GM19193 (cell line): ENCODE results near the gene APOBR.

Source experiments
- POLR2A ChIP-seq: IDR thresholded peaks from 4 replicates; pipeline ENCODE4 v1.6.1; 2011; ENCODE audit not compliant: insufficient read depth, insufficient read length; ENCODE audit errors: extremely low read depth

APOBR gene

DNA sequence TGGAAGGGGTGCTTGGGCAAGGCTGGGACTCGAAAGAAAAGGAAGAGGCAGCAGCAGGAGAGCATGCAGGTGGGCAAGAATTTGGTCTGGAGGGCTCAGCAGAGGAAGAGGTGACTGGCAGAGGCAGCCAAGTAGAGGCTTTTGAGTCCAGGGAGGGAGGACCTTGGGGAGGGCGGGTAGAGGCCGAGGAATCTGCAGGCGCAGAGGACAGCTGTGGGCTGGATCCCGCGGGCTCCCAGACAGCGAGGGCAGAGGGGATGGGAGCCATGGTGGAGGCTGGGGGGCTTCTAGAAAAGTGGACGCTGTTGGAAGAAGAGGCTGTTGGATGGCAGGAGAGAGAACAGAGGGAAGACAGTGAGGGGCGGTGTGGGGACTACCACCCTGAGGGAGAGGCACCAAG is 2.9 kb downstream of the APOBR start:
- TF ChIP-seq POLR2A = no peak

DNA sequence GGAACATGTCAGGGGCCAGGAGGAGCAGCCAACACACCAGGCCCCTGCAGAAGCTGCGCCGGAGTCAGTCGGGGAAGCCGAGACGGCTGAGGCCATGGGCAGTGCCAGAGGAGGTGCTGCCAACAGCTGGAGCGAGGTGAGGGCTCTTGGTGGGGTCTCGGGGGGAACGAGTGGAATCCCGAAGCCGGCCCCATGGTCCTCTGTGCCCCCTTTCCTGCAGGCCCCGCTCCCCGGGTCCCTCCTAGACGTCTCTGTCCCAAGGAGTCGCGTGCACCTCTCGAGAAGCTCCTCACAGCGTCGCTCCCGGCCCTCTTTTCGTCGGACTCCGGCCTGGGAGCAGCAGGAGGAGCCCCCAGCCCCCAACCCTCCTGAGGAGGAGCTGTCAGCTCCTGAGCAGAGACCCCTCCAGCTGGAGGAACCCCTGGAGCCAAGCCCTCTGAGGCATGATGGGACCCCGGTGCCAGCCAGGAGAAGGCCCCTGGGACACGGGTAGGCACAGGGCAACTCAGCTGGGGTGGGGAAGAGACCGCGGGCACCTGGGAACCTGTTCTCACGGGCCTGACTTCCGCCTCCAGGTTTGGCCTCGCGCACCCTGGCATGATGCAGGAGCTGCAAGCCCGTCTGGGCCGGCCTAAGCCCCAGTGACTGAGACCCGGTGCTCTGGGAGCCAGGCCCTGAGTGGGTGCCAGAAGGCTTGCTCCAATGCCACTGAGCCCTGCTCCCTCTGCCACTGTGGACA is 3.6 kb downstream of the APOBR start:
- TF ChIP-seq POLR2A = no peak

DNA sequence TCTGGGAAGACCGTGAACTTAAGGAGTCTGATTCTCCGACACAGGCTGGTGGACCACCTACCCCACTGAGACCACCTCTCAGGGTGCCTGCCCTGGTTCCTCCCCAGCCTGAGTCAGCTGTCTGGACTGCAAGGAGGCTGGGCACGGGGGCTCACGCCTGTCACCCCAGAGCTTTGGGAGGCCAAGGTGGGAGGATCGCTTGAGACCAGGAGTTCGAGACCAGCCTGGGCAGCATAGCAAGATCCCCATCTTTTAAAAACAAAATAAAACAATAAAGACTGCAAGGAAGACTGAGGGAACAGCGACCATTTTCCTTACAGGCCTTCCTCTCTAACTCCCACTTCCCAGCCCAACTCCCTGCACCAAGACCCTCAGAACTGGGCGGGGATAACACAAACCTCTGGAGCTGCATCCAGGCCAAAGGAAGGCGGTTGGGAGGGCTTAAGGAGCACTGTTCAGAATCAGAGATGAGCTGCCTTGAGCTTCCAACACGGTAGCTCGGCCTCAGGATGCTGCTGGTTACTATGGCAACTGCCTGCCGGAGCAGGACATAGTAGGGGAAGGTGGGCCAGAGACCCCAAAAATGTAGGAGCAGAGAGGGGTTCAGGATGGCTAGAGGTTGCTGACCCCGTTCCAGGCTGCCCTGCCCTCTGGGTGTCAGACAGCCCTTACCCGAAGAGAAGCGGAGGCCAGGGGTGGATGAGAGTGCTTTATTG is 4.4 kb downstream of the APOBR start:
- TF ChIP-seq POLR2A = no peak

GRCh38 chr16:28499854-28500253 is 5.4 kb downstream of the APOBR start:
- no peak for TF ChIP-seq POLR2A

- TF ChIP-seq POLR2A = no peak
Measured at GRCh38 chr16:28501258-28502232, 7.1 kb downstream of the APOBR start.

DNA sequence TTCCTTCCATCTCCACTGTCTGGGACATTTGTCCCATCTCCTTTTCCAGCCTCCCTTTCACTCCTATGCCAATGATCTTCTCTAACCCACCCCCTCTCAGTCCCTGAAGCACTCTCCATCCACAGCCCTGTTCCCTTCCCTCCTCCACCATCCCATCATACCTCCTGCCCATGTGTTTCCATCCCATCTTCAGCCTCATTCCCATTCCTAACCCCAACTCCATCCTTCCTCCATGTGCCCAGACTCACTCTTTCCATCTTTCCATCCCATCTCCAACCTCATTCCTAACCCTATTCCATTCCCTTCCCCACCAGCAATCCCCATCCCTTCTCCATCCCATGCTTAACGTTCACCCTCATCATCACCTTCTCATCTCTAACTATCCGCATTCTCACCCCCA is 7.8 kb downstream of the APOBR start:
- TF ChIP-seq POLR2A = no peak

DNA sequence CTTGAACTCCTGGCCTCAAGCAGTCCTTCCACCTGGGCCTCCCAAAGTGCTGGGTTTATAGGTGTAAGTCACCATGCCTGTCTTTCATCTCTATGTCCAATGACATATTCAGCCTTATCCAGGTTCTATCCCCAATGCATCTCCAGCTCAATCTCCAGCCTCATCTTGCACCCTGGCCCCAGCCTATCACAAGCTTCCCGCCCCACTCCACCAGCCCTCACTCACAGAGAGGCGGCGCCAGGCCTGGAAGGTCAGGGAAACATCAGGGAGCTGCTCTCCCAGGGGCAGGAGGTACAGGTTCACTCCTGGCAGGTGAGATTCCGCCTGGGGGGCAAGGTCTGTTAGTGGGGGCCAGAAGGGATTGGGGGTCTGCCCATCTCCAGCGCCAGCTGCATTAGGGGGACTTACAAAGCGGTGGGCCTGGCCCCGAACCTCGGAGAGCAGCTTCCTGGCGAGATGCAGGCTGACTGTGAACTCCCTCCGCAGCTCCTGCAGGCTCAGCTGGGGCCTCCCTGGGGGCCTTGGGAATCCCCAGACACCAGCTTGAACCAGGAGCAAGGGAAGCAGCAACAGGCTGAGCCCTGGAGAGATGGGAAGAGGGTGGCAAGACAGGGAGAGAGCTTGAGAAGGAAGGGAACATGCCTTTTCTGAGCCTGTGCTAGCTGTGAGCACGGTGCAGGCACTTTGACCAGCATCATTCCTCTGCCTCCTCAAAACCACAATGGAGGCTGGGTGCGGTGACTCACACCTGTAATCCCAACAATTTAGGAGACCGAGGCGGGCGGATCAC is 9.2 kb downstream of the APOBR start:
- no peak for TF ChIP-seq POLR2A

GRCh38 chr16:28504707-28505404 is 10.4 kb downstream of the APOBR start:
- TF ChIP-seq POLR2A = no peak

DNA sequence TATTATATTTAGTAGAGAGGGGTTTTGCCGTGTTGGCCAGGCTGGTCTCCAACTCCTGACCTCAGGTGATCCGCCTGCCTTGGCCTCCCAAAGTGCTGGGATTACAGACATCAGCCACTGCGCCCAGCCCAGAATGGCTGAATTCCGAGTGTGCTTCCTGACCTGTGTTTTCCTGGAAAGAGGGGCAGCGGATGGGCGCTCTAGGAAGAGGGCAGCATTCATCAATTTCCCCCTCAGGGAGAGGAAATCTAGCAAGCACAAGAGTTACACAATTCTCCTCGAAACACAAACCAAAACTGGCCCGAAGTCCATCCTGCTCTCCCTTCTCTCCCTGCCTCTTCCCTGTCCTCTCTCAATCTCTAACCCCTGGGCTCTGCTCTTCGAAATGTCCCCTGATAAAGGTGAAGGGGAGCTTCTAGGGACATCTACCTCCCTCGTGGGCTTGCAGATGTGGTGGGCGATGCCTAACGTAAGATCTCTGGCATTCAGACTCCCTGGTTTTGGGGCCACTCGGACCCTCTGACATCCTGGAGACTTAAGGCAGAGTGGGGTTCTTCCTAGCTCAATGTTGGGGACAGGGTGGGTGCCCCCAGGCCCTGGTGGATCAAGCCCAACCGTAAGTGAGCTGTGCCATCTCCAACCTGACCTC is 11.2 kb downstream of the APOBR start:
- no peak for TF ChIP-seq POLR2A

- TF ChIP-seq POLR2A = no peak
Measured at GRCh38 chr16:28511031-28511430, 16.6 kb downstream of the APOBR start.

DNA sequence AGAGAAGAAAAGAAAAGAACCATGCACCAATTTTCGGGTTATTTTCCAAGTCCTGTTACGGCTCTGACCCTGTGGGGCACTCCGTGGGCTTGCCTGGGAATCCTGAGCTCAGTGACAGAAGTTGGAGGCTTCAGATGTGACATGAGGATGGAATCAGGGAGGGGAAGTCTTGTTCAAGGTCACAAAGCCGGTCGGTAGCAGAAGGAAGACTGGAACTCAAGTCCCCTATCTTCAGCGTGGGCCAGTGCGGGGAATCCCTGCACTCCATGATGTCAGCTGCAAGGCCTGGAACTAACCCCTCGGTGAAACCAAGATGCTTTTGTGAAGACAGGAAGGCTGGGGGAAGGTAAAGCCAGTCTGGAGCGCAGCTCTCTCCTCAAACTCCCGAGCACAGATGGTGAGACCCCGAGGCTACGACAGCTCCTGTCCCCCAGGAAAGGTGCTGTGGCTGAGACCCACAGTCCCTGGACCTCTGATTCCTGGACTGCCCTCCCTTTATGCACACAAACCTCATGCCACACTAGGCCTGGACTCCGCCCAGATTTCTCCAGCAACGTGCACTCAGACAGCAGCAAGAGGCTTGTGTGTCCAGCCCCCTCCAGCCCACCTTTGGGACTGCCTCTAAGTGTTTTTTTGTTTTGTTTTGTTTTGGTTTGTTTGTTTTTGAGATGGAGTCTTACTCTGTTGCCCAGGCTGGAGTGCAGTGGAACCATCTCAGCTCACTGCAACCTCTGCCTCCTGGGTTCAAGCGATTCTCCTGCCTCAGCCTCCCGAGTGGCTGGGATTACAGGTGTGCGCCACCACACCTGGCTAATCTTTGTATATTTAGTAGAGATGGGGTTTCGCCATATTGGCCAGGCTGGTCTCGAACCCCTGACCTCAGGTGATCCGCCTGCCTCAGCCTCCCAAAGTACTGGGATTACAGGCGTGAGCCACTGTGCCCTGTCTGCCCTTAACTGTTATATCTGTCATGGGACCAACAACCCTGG is 17.7 kb downstream of the APOBR start:
- no peak for TF ChIP-seq POLR2A

DNA sequence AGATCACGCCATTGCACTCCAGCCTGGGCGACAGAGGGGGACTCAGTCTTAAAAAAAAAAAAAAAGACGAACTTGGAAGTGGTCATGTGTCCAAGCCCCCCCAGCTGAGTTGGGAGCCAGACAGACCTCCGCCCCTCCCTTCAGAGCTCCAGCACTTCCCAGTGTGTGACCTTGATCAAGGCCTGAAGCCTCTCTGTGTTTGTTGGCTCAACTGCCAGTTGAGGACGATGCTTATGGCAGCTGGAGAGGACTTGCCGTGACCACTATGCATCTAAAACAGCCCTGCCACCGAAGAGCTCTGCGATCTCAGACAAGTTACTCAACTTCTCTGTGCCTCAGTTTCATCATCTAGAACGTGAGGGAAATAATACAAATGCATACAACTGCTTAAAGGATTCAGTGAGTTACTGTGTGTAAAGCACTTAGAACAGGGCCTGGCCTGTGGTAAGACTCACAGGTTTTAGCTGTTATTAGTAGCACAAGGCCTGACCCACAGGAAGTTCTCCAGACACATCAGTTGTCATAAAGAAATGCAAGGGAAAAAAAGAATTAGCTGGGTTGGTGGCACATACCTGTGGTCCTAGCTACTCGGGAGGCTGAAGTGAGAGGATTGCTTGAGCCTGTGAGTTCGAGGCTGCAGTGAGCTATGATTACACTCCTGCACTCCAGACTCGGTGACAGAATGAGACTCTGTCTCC is 19.2 kb downstream of the APOBR start:
- no peak for TF ChIP-seq POLR2A
